Tibial nerve (tissue), 4 donors: Measurements from ENCODE around the gene ABCA7. TPM values are rescaled to one million over a fixed set of nuclear protein-coding genes. Genes with fewer than 3 reads are reported as not detected.

Experiments used
- DNase-seq, 2 donors: peaks; one replicate each; pipeline ENCODE4 v3.0.0-alpha.2; 2019; ENCODE audit warnings: low spot score in 2 of 2
- H3K27ac ChIP-seq, 4 donors: fragments of 200-600 bp; sonication (generic) in 3 of 4; one replicate each; pipeline ENCODE4 v1.5.1; 2017 to 2019; ENCODE audit warnings: mild to moderate bottlenecking in 1 of 4
- H3K27me3 ChIP-seq, 2 donors: fragments of 200-600 bp; sonication (generic) in 1 of 2; one replicate each; pipeline versions ENCODE4 v1.5.1 to v1.6.0; 2017 to 2019
- H3K36me3 ChIP-seq, 3 donors: fragments of 200-600 bp; sonication (generic); one replicate each; pipeline ENCODE4 v1.5.1; 2018 to 2019
- H3K4me1 ChIP-seq, 4 donors: fragments of 200-600 bp; sonication (generic) in 3 of 4; one replicate each; pipeline ENCODE4 v1.5.1; 2017 to 2019
- H3K4me3 ChIP-seq, 4 donors: fragments of 200-600 bp; sonication (generic) in 3 of 4; one replicate each; pipeline ENCODE4 v1.5.1; 2017 to 2019; ENCODE audit warnings: mild to moderate bottlenecking in 1 of 4, moderate library complexity in 1 of 4
- H3K9me3 ChIP-seq, 4 donors: fragments of 200-600 bp; sonication (generic) in 3 of 4; one replicate each; pipeline ENCODE4 v1.5.1; 2017 to 2019
- EP300 ChIP-seq, 2 donors: sonication (generic); formaldehyde crosslinking; IDR thresholded peaks; one replicate each; pipeline ENCODE4 v1.6.1; 2017; ENCODE audit warnings: antibody characterized with exemption in 2 of 2, mild to moderate bottlenecking in 1 of 2
- POLR2A ChIP-seq, 2 donors: fragments of 450-650 bp; IDR thresholded peaks; one replicate each; pipeline ENCODE4 v1.6.1; 2017; ENCODE audit warnings: antibody characterized with exemption in 2 of 2, mild to moderate bottlenecking in 2 of 2, moderate library complexity in 2 of 2
- WGBS, 2 donors: methylation state at CpG; one replicate each; pipeline ENCODE4 v1.1.5; 2018; 5-methylcytosine and 5-hydroxymethylcytosine counted together
- total RNA-seq, 4 donors: library from RNA; depleted of rRNA; stranded (reverse); fragments of >200 nt; gene quantifications; one replicate each; pipeline ENCODE4 v1.1.0, GENCODE V29; 2016
- TF ChIP-seq, protein P1 (sequence below), 5 experiments: fragments of 200-600 bp in 3 of 5; fragments of 450-650 bp in 2 of 5; sonication (generic) in 3 of 5; IDR thresholded peaks; one replicate each; pipeline ENCODE4 v1.5.1; 2016 to 2019; ENCODE audit warnings: antibody characterized with exemption in 5 of 5, mild to moderate bottlenecking in 3 of 5, moderate library complexity in 2 of 5

Gene ABCA7
- total RNA-seq, 4 donors from 2014 or later = 9.6 to 25.8 (median 13.7) TPM

DNA sequence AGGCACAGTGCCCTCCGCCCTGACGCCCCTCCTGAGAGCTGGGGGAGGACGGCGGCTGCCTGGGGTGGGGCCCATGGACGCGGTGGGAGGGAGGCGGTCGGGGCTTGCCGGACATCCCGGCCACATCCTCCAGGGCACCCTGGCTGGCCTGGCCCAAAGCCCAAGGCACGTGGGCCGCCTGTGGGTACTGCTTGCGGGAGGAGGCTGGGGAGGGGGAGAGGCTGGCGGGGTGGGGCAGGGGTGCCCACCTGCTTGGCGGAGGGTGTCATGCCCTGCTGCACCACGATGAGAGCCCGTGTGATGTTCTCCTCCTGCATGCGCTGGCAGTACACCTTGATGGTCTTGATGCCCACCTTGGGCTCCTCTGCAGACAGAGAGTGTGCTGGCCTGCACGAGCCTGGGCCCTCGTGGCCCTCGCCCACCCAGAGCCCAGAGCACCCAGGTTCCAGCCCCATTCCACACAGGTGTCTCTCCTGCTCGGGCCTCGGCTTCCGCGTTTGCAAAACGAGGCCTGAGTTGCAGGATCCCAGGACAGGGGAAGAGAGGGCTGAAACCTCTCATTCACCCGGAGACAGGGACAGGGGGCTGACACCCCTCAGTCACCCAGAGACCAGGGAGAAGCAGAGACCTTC, 51.8 kb downstream of the ABCA7 start:
- TF ChIP-seq, protein P1, sequence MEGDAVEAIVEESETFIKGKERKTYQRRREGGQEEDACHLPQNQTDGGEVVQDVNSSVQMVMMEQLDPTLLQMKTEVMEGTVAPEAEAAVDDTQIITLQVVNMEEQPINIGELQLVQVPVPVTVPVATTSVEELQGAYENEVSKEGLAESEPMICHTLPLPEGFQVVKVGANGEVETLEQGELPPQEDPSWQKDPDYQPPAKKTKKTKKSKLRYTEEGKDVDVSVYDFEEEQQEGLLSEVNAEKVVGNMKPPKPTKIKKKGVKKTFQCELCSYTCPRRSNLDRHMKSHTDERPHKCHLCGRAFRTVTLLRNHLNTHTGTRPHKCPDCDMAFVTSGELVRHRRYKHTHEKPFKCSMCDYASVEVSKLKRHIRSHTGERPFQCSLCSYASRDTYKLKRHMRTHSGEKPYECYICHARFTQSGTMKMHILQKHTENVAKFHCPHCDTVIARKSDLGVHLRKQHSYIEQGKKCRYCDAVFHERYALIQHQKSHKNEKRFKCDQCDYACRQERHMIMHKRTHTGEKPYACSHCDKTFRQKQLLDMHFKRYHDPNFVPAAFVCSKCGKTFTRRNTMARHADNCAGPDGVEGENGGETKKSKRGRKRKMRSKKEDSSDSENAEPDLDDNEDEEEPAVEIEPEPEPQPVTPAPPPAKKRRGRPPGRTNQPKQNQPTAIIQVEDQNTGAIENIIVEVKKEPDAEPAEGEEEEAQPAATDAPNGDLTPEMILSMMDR (IDR thresholded peaks at IDR 0.05) = no peak
- TF ChIP-seq EP300 (IDR thresholded peaks at IDR 0.05) = no peak
- no peak for TF ChIP-seq POLR2A (IDR thresholded peaks at IDR 0.05)
- Histone ChIP-seq H3K27ac (no peak overlapping the region), H3K4me1 (peaks cover 0 to 72% (median 36%) of the 10 kb centered on the region in 4 donors), H3K27me3 (no peaks in the 10 kb centered on the region), H3K9me3 (no peaks in the 10 kb centered on the region), H3K4me3 (no peak overlapping the region), H3K36me3 (peaks cover 0 to 64% (median 7%) of the 10 kb centered on the region in 3 donors)
- WGBS, 2 donors = 86 to 93% methylated on average over 10 to 26 of the region's 27 CpGs
- no peak for DNase-seq

DNA sequence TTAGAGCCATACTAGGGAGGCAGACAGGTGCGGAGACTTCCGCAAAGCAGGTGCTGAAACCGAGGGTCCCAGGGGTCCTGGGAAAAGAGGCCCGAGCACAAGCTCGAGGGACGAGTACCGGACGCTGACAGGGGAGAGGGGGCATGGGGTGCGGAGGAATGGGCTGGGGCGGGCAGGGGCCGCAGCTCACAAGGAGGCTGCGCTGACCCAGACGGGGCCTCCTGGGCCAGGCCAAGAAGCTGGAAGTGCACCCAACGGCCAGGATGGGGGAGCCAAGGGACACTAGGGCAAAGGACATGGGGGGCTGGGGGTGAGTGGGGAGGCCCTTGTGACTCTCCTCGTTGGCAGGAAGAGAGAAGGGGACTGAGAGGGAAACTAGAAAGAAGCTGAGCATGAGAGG, 53.4 kb downstream of the ABCA7 start:
- TF ChIP-seq EP300 (IDR thresholded peaks at IDR 0.05) = no peak
- Histone ChIP-seq H3K4me1 (peaks cover 0 to 66% (median 32%) of the 10 kb centered on the region in 4 donors), H3K36me3 (peaks cover 0 to 50% (median 7%) of the 10 kb centered on the region in 3 donors), H3K4me3 (peak overlapping the region in 1 of 4 donors; percentile 100), H3K27me3 (no peaks in the 10 kb centered on the region), H3K9me3 (no peaks in the 10 kb centered on the region), H3K27ac (peak overlapping the region in 1 of 4 donors; percentile 92)
- 79 to 83% methylated on average over 15 of the region's 15 CpGs for WGBS, 2 donors
- DNase-seq = no peak

DNA sequence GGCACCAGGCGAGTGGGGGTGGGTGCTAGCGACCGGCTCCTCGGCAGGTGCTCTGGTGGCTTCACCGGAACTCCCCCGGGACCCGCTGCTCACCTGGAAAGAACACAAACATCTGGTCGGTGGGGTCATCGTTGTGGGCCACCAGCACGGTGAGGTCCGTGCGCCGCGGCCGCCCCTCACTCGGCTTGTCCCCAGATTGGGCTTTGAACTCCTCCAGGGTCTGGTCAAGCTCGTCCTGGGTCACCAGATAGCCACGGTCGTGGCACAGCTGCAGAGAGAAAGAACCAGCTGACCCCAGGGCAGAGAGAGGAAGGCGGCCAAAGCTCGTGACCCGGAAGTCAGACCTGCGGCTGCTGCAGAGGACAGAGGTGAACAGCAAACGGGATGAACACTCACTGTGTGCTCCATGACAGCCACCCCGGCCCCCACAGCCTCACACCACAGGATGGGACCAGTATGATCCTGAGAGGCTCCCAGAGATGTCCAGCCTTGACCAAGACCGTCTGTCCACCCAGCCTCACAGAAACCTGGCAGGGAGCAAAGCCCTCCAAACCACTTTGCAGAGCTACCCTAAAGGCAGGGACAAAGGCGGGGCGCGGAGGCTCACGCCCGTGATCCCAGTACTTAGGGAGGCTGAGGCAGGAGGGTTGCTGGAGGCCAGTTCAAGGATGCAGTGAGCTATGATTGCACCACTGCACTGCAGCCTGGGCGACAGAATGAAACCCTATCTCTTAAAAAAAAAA, 54.1 kb downstream of the ABCA7 start:
- no peaks in the 10 kb centered on the region for H3K9me3 ChIP-seq
- H3K27me3 ChIP-seq = no peaks in the 10 kb centered on the region
- H3K27ac ChIP-seq = peak overlapping the region in 1 of 4 donors; percentile 92
- H3K36me3 ChIP-seq = peaks cover 0 to 43% (median 7%) of the 10 kb centered on the region in 3 donors
- H3K4me3 ChIP-seq = peak overlapping the region; percentile 85 to 100 (median 96)
- no peak for DNase-seq
- WGBS, 2 donors = 43 to 66% methylated on average over 17 to 20 of the region's 32 CpGs
- H3K4me1 ChIP-seq = peaks cover 0 to 66% (median 32%) of the 10 kb centered on the region in 4 donors
- no peak for TF ChIP-seq POLR2A (IDR thresholded peaks at IDR 0.05)
- TF ChIP-seq EP300 (IDR thresholded peaks at IDR 0.05) = no peak
- TF ChIP-seq, protein P1 (IDR thresholded peaks at IDR 0.05) = no peak

DNA sequence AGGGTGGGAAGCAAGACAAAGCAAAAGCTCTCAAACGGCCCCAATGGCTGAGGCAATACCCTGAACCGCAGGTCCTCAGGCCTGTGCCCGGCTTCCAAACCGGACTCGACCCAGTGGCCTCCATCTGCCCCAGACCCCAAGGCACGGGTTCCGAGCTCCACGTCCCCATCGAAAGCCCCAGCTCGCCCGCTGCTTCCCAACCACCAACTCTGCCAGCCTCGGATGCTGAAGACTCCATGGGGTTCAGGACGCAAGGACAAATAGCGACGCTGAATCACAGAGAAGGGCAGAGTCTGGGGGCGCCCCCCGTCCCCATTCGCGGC, 54.7 kb downstream of the ABCA7 start:
- TF ChIP-seq, protein P1 (IDR thresholded peaks at IDR 0.05) = no peak
- TF ChIP-seq EP300 (IDR thresholded peaks at IDR 0.05) = no peak
- TF ChIP-seq POLR2A (IDR thresholded peaks at IDR 0.05) = no peak
- H3K36me3 ChIP-seq = peaks cover 0 to 37% (median 7%) of the 10 kb centered on the region in 3 donors
- no peaks in the 10 kb centered on the region for H3K9me3 ChIP-seq
- WGBS, 2 donors = 0 to 4% methylated on average over 5 to 15 of the region's 19 CpGs
- no peak for DNase-seq
- peaks cover 0 to 66% (median 35%) of the 10 kb centered on the region in 4 donors for H3K4me1 ChIP-seq
- H3K4me3 ChIP-seq = peak overlapping the region; percentile 85 to 100 (median 96)
- H3K27ac ChIP-seq = peak overlapping the region; percentile 47 to 92 (median 80)
- no peaks in the 10 kb centered on the region for H3K27me3 ChIP-seq

DNA sequence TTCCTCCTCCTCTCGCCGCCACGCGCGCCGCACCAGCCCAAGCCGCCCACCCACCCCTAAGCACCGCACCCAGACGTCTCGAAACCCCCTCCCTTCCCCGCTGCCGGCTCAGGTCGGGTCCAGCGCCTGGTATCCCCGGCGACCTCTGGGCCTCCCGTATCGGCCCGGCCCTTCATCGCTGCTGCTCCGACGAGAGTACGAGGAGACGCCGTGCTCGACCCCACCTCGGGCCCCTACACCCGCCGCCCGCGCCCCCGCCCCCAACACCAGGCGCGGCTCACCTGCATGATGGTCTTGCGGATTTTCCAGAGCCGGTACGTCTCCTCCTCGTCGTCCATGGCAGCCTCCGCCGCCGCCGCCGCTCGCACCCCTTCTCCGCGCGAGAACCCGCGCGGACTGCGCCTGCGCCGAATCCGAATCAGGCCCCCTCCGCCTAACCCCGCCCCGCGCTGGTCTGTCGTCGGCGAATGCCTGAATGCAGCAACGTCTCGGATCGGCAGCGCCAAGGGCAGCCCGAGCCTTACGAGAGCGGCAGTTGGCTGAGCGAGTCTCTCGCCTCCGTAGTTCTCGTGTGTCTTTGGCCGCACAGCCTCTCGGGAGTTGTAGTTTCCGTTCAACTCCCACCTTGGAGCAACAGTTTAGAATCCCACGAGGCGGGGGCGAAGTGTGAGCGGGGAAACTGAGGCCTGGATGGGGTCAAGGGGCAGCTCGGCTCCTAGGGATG, 55.2 kb downstream of the ABCA7 start, which contains the start of gene POLR2E:
POLR2E (minus strand) TSS at position 398 of the 724 bp plus-strand sequence; CDS start at position 338, 60 bp downstream.
- Histone ChIP-seq H3K27ac (peak within 1 kb of the TSS; percentile 47 to 92 (median 80)), H3K4me1 (peaks cover 0 to 67% (median 38%) of the 10 kb centered on the region in 4 donors), H3K9me3 (no peaks in the 10 kb centered on the region), H3K36me3 (peaks cover 0 to 32% (median 7%) of the 10 kb centered on the region in 3 donors), H3K4me3 (peak within 1 kb of the TSS; percentile 85 to 100 (median 96)), H3K27me3 (no peaks in the 10 kb centered on the region)
- peak; percentile 91 to 96 for TF ChIP-seq EP300 (IDR thresholded peaks at IDR 0.05)
- TF ChIP-seq, protein P1 (IDR thresholded peaks at IDR 0.05) = no peak
- peak; percentile 60 to 89 for TF ChIP-seq POLR2A (IDR thresholded peaks at IDR 0.05)
- WGBS, 2 donors = 1% methylated on average over 26 to 36 of the region's 81 CpGs
- DNase-seq = peak; percentile 95 to 96
